KMS-11 (cell line): ENCODE results near the gene SPATA31D4.

Experiments used
- H2AFZ ChIP-seq: fragments of 200-600 bp; sonication (generic); 2 replicates; pipeline ENCODE4 v1.6.1; 2016; ENCODE audit warnings: antibody characterized with exemption, mixed run types, low read depth
- H3K27ac ChIP-seq: fragments of 200-600 bp; sonication (generic); 2 replicates; pipeline ENCODE4 v1.6.1; 2016; ENCODE audit warnings: mild to moderate bottlenecking, mixed run types
- H3K27me3 ChIP-seq: fragments of 200-600 bp; sonication (generic); 2 replicates; pipeline ENCODE4 v1.6.1; 2017; ENCODE audit warnings: mild to moderate bottlenecking, low read depth, mixed run types, moderate library complexity; ENCODE audit not compliant: insufficient read depth
- H3K36me3 ChIP-seq: fragments of 200-600 bp; sonication (generic); 2 replicates; pipeline ENCODE4 v1.6.1; 2017; ENCODE audit warnings: mild to moderate bottlenecking, mixed run types; ENCODE audit not compliant: insufficient read depth
- H3K4me1 ChIP-seq: fragments of 200-600 bp; sonication (generic); 2 replicates; pipeline ENCODE4 v1.6.1; 2016; ENCODE audit warnings: mild to moderate bottlenecking, low read depth, mixed run types; ENCODE audit not compliant: poor library complexity, severe bottlenecking
- H3K4me2 ChIP-seq: fragments of 200-600 bp; sonication (generic); 2 replicates; pipeline ENCODE4 v1.7.0; 2016; ENCODE audit warnings: mild to moderate bottlenecking, mixed run types
- H3K4me3 ChIP-seq: fragments of 200-600 bp; sonication (generic); IDR thresholded peaks from 2 replicates; pipeline ENCODE4 v1.6.1; 2017; ENCODE audit warnings: low read depth, low read length, mixed read lengths; ENCODE audit not compliant: insufficient read depth
- H3K79me2 ChIP-seq: fragments of 200-600 bp; sonication (generic); 2 replicates; pipeline ENCODE4 v1.6.1; 2016; ENCODE audit warnings: low read depth, mixed run types; ENCODE audit not compliant: insufficient read depth
- H3K9ac ChIP-seq: fragments of 200-600 bp; sonication (generic); 2 replicates; pipeline ENCODE4 v1.6.1; 2016; ENCODE audit warnings: mild to moderate bottlenecking, mixed run types
- H4K20me1 ChIP-seq: fragments of 200-600 bp; sonication (generic); 2 replicates; pipeline ENCODE4 v1.6.1; 2016; ENCODE audit warnings: mild to moderate bottlenecking, mixed run types; ENCODE audit not compliant: insufficient read depth
- CTCF ChIP-seq: fragments of 200-600 bp; sonication (generic); conservative IDR thresholded peaks from 2 replicates; pipeline ENCODE4 v1.6.1; 2017; ENCODE audit warnings: low read depth, mild to moderate bottlenecking, antibody characterized with exemption, low read length, moderate library complexity, mixed read lengths

The SPATA31D4 gene

GRCh38 chr9:81971727-81972126 lies 43.5 kb downstream of the SPATA31D4 start:
- Histone ChIP-seq H3K27me3 (no peaks in the 10 kb centered on the region), H3K4me2 (no peak overlapping the region), H3K27ac (no peak overlapping the region), H3K4me3 (no peak overlapping the region), H3K4me1 (no peaks in the 10 kb centered on the region), H3K79me2 (no peaks in the 10 kb centered on the region), H3K9ac (no peak overlapping the region), H4K20me1 (no peaks in the 10 kb centered on the region), H3K36me3 (no peaks in the 10 kb centered on the region), H2AFZ (no peak overlapping the region)
- TF ChIP-seq CTCF: no peak

DNA sequence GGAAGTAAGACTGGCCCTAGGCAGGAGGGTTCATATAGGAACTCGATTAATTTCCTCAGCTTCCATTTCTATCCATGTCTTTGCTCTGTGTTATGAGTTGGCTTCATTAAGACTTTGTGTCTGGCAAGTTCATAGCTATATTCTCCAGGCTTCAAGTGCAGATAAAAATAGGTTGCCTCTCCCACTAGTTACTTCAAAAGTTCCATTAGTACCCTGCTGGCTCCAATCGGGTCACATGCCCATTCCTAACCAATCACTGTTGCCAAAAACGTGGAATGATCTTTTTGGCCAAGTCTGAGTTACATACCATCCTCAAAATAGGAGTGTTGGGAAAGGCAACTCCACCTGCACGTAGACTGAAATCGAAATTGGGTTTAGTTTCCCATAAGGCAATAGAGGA lies 46.5 kb downstream of the SPATA31D4 start:
- H3K4me2 ChIP-seq: no peak overlapping the region
- TF ChIP-seq CTCF: no peak
- H3K27ac ChIP-seq: no peak overlapping the region
- no peak overlapping the region for H3K9ac ChIP-seq
- H3K4me3 ChIP-seq: no peak overlapping the region
- H4K20me1 ChIP-seq: no peaks in the 10 kb centered on the region
- H3K4me1 ChIP-seq: no peaks in the 10 kb centered on the region
- no peak overlapping the region for H2AFZ ChIP-seq
- H3K79me2 ChIP-seq: no peaks in the 10 kb centered on the region
- no peaks in the 10 kb centered on the region for H3K27me3 ChIP-seq
- no peaks in the 10 kb centered on the region for H3K36me3 ChIP-seq

GRCh38 chr9:81976351-81976750 lies 48.1 kb downstream of the SPATA31D4 start:
- no peak overlapping the region for H3K27ac ChIP-seq
- H3K4me2 ChIP-seq: no peak overlapping the region

GRCh38 chr9:81979196-81979595 lies 51.0 kb downstream of the SPATA31D4 start:
- H3K27ac ChIP-seq: no peak overlapping the region
- no peak overlapping the region for H3K4me3 ChIP-seq
- no peak for TF ChIP-seq CTCF
- no peaks in the 10 kb centered on the region for H4K20me1 ChIP-seq
- no peaks in the 10 kb centered on the region for H3K36me3 ChIP-seq
- no peaks in the 10 kb centered on the region for H3K4me1 ChIP-seq
- H3K9ac ChIP-seq: no peak overlapping the region
- H3K4me2 ChIP-seq: no peak overlapping the region
- no peak overlapping the region for H2AFZ ChIP-seq
- no peaks in the 10 kb centered on the region for H3K27me3 ChIP-seq
- H3K79me2 ChIP-seq: no peaks in the 10 kb centered on the region

More at GRCh38 chr9:81976351-81976750, 48.1 kb downstream of the SPATA31D4 start:
- Histone ChIP-seq H3K9ac (no peak overlapping the region), H3K4me1 (no peaks in the 10 kb centered on the region), H2AFZ (no peak overlapping the region), H3K27me3 (no peaks in the 10 kb centered on the region), H4K20me1 (no peaks in the 10 kb centered on the region), H3K4me3 (no peak overlapping the region), H3K79me2 (no peaks in the 10 kb centered on the region), H3K36me3 (no peaks in the 10 kb centered on the region)
- no peak for TF ChIP-seq CTCF

GRCh38 chr9:81980568-81980967 lies 52.3 kb downstream of the SPATA31D4 start:
- H3K27ac ChIP-seq: no peak overlapping the region
- H3K4me1 ChIP-seq: no peaks in the 10 kb centered on the region
- no peaks in the 10 kb centered on the region for H3K79me2 ChIP-seq
- H3K9ac ChIP-seq: no peak overlapping the region
- no peaks in the 10 kb centered on the region for H3K27me3 ChIP-seq
- H3K4me3 ChIP-seq: no peak overlapping the region
- H3K36me3 ChIP-seq: no peaks in the 10 kb centered on the region
- no peak overlapping the region for H2AFZ ChIP-seq
- no peaks in the 10 kb centered on the region for H4K20me1 ChIP-seq
- no peak overlapping the region for H3K4me2 ChIP-seq
- no peak for TF ChIP-seq CTCF
